ENCODE results near the gene SYT10.
"Not testable (repeated sequence)": the region's sequence is repeated elsewhere in the genome, so short reads cannot be mapped to it uniquely, and the experiment has no call there.

Gene SYT10

DNA sequence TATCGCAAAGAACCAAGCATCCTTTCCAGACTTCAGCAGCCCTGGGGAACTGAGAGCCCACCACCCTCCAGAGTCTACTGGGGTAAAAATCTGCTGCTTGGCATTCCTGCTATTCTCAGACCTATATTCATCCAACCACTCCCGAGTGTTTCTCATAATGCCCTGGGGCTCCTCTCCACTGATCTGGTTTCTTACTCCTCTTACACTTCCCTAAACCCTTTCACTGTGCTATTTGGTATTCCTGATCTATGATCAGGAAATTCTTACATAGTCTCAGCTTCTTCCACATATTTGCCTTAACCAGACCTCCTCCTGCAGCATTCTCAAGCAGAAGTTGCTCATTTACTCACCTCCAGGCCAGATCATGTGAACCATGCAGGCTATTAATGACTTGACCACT is 82.4 kb downstream of the SYT10 start:
- no peak for DNase-seq (ENCODE audit: low read depth in 2 of 2)

DNA sequence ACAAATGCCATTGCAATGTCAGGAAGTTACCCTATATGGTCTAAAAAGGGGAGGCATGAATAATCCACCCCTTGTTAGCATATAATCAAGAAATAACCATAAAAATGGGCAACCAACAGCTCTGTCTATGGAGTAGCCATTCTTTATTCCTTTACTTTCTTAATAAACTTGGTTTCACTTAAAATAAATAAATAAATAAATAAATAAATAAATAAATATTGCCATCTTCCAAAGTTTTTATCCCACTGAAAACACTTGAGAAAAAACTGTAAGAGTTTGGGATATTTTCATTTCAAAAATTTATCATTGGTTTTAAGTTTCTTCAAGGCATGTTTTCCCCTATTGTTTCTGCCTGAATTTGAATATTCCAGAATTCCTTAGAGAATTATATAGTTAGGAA is 89.8 kb downstream of the SYT10 start:
- no peak for DNase-seq (ENCODE audit: low read depth in 2 of 2)

DNA sequence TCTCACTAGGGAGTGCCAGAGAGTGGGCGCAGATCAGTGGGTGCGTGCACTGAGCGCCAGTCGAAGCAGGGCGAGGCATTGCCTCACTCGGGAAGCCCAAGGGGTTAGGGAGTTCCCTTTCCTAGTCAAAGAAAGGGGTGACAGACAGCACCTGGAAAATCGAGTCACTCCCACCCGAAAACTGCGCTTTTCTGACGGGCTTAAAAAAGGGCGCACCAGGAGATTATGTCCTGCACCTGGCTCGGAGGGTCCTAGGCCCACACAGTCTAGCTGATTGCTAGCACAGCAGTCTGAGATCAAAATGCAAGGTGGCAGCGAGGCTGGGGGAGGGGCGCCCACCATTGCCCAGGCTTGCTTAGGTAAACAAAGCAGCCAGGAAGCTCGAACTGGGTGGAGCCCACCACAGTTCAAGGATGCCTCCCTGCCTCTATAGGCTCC is 107.6 kb downstream of the SYT10 start:
- DNase-seq (ENCODE audit: low read depth in 2 of 2), result not testable (repeated sequence)

DNA sequence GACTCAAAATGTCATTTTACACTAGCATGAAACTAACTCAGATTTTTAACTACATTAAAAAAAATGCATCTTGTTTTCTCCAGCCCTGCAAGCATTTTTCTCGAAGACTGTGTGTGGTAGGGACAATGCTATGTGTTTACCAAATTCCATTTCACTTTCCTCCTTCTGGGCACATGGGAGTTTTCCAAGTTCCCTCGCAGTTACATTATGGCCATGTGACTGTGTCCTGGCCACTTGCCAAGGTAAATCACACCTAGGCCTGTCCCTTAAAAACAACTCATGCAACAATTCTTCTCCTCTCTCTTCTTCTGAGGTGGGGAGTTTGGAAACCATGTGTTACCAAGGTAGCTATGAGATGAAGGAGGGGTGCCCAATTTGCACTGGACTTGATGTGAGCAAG is 108.7 kb downstream of the SYT10 start:
- DNase-seq (ENCODE audit: low read depth in 2 of 2), result no peak
